ENCODE data around the gene ANKRD2.

The ANKRD2 gene

GRCh38 chr10:97618733-97619132 is 46.2 kb downstream of the ANKRD2 start:
- H3K4me3 ChIP-seq (replicated peaks; ENCODE audit: low read depth, low read length) = no peak overlapping the region
- TF ChIP-seq CTCF (IDR thresholded peaks at IDR 0.05; ENCODE audit: low read depth, low read length, missing control alignments) = no peak
- no peak for DNase-seq (ENCODE audit: extremely low read depth, low read depth)

- H3K4me3 ChIP-seq (replicated peaks; ENCODE audit: low read depth, low read length) = no peak overlapping the region
- no peak for DNase-seq (ENCODE audit: extremely low read depth, low read depth)
- TF ChIP-seq CTCF (IDR thresholded peaks at IDR 0.05; ENCODE audit: low read depth, low read length, missing control alignments) = no peak
Observed at GRCh38 chr10:97623277-97623676, 50.7 kb downstream of the ANKRD2 start.

- no peak for DNase-seq (ENCODE audit: extremely low read depth, low read depth)
- H3K4me3 ChIP-seq (replicated peaks; ENCODE audit: low read depth, low read length) = no peak overlapping the region
- TF ChIP-seq CTCF (IDR thresholded peaks at IDR 0.05; ENCODE audit: low read depth, low read length, missing control alignments) = no peak
Observed at GRCh38 chr10:97627731-97628130, 55.2 kb downstream of the ANKRD2 start.

- TF ChIP-seq CTCF (IDR thresholded peaks at IDR 0.05; ENCODE audit: low read depth, low read length, missing control alignments) = no peak
- no peak overlapping the region for H3K4me3 ChIP-seq (replicated peaks; ENCODE audit: low read depth, low read length)
- no peak for DNase-seq (ENCODE audit: extremely low read depth, low read depth)
Observed at GRCh38 chr10:97628228-97628627, 55.6 kb downstream of the ANKRD2 start.

- no peak for TF ChIP-seq CTCF (IDR thresholded peaks at IDR 0.05; ENCODE audit: low read depth, low read length, missing control alignments)
- no peak for DNase-seq (ENCODE audit: extremely low read depth, low read depth)
- no peak overlapping the region for H3K4me3 ChIP-seq (replicated peaks; ENCODE audit: low read depth, low read length)
Observed at GRCh38 chr10:97629289-97629688, 56.7 kb downstream of the ANKRD2 start.

GRCh38 chr10:97631098-97631497 is 58.5 kb downstream of the ANKRD2 start:
- no peak overlapping the region for H3K4me3 ChIP-seq (replicated peaks; ENCODE audit: low read depth, low read length)
- no peak for DNase-seq (ENCODE audit: extremely low read depth, low read depth)
- TF ChIP-seq CTCF (IDR thresholded peaks at IDR 0.05; ENCODE audit: low read depth, low read length, missing control alignments) = no peak
